Skeletal muscle satellite cell (primary cell): Measurements from ENCODE around the gene CHAF1B.
A peak's percentile ranks its signal among the peaks of the same experiment; 100 is the strongest.

ENCODE experiments used
- H3K27me3 ChIP-seq: 2 replicates; pipeline ENCODE4 v1.7.0; 2013; ENCODE audit warnings: low read length; ENCODE audit not compliant: control insufficient read depth, insufficient read depth
- H3K36me3 ChIP-seq: 2 replicates; pipeline ENCODE4 v1.7.0; 2013; ENCODE audit warnings: mild to moderate bottlenecking, control low read depth, low read length; ENCODE audit not compliant: insufficient read depth
- H3K4me1 ChIP-seq: 2 replicates; pipeline ENCODE4 v1.7.0; 2013; ENCODE audit warnings: low read length; ENCODE audit not compliant: control insufficient read depth, insufficient read depth
- H3K4me2 ChIP-seq: 2 replicates; pipeline ENCODE4 v1.7.0; 2013; ENCODE audit warnings: mild to moderate bottlenecking, low read length
- H3K4me3 ChIP-seq: 2 replicates; pipeline ENCODE4 v1.7.0; 2013; ENCODE audit warnings: low read length
- H3K9ac ChIP-seq: 2 replicates; pipeline ENCODE4 v1.7.0; 2013; ENCODE audit warnings: mild to moderate bottlenecking, low read depth, low read length, moderate library complexity
- H3K9me3 ChIP-seq: replicated peaks from 2 replicates; pipeline ENCODE4 v1.7.0; 2013; ENCODE audit warnings: mild to moderate bottlenecking, control low read depth, low read length

CHAF1B gene

GRCh38 chr21:36454093-36454531 lies 68.9 kb downstream of the CHAF1B start:
- no peaks in the 10 kb centered on the region for H3K9me3 ChIP-seq
- no peak overlapping the region for H3K9ac ChIP-seq
- peaks cover 19% of the 10 kb centered on the region for H3K4me1 ChIP-seq
- no peak overlapping the region for H3K4me2 ChIP-seq
- H3K36me3 ChIP-seq, result no peaks in the 10 kb centered on the region
- no peaks in the 10 kb centered on the region for H3K27me3 ChIP-seq
- no peak overlapping the region for H3K4me3 ChIP-seq

GRCh38 chr21:36454706-36455105 lies 69.5 kb downstream of the CHAF1B start:
- Histone ChIP-seq H3K9ac (no peak overlapping the region), H3K36me3 (no peaks in the 10 kb centered on the region), H3K9me3 (no peaks in the 10 kb centered on the region), H3K4me1 (peaks cover 19% of the 10 kb centered on the region), H3K4me3 (no peak overlapping the region), H3K4me2 (no peak overlapping the region), H3K27me3 (no peaks in the 10 kb centered on the region)

DNA sequence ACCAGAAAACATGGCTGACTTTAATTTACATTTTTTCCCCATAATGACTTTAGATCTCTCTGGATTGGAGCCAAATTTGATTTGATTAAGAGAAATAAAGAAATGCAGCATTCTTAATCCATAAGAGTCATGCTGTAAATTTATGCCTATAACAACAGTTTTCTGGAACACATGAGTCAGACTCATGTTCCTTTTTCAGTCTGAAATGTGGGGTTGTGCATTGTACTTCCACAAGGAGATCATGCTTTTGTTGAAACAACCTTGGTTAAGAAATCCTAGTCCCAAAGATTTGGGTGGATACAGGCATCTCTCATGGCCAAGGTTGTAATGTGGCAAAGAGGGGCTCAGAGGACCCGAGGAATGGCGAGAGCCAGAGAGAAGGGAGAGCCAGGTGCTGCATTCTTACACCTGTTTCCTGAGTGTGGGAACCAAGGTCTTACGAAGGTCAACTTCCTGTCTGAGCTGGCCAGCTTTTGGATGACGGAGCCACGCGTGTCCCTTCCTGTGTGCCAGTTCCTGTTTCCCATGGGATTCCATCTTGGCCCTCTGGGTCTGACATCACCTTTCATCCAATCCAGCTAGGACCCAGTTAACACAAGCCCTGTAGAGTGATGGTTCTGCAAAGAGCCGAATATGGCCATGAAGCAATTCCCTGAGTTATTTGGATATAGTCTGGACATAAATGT lies 71.7 kb downstream of the CHAF1B start:
- peak overlapping the region; percentile 12 for H3K4me2 ChIP-seq
- no peaks in the 10 kb centered on the region for H3K9me3 ChIP-seq
- no peak overlapping the region for H3K9ac ChIP-seq
- H3K27me3 ChIP-seq, result no peaks in the 10 kb centered on the region
- H3K4me1 ChIP-seq, result peaks cover 15% of the 10 kb centered on the region
- H3K4me3 ChIP-seq, result no peak overlapping the region
- H3K36me3 ChIP-seq, result no peaks in the 10 kb centered on the region

- H3K36me3 ChIP-seq, result no peaks in the 10 kb centered on the region
- H3K4me2 ChIP-seq, result no peak overlapping the region
These were observed 73.9 kb downstream of the CHAF1B start for GRCh38 chr21:36459098-36459497.

GRCh38 chr21:36460866-36461265 lies 75.7 kb downstream of the CHAF1B start:
- H3K9ac ChIP-seq, result no peak overlapping the region
- no peak overlapping the region for H3K4me2 ChIP-seq
- H3K9me3 ChIP-seq, result no peaks in the 10 kb centered on the region
- H3K27me3 ChIP-seq, result no peaks in the 10 kb centered on the region
- no peak overlapping the region for H3K4me3 ChIP-seq
- H3K36me3 ChIP-seq, result no peaks in the 10 kb centered on the region
- peaks cover 11% of the 10 kb centered on the region for H3K4me1 ChIP-seq

More at GRCh38 chr21:36459098-36459497, 73.9 kb downstream of the CHAF1B start:
- H3K4me1 ChIP-seq, result peaks cover 15% of the 10 kb centered on the region
- no peak overlapping the region for H3K9ac ChIP-seq
- no peak overlapping the region for H3K4me3 ChIP-seq
- H3K27me3 ChIP-seq, result no peaks in the 10 kb centered on the region
- H3K9me3 ChIP-seq, result no peaks in the 10 kb centered on the region

- H3K4me1 ChIP-seq, result peaks cover 9% of the 10 kb centered on the region
- H3K27me3 ChIP-seq, result no peaks in the 10 kb centered on the region
- no peak overlapping the region for H3K4me3 ChIP-seq
- H3K9ac ChIP-seq, result no peak overlapping the region
- no peaks in the 10 kb centered on the region for H3K36me3 ChIP-seq
- H3K9me3 ChIP-seq, result no peaks in the 10 kb centered on the region
- H3K4me2 ChIP-seq, result no peak overlapping the region
These were observed 76.2 kb downstream of the CHAF1B start for GRCh38 chr21:36461277-36461917.

GRCh38 chr21:36461918-36462486 lies 76.8 kb downstream of the CHAF1B start:
- H3K27me3 ChIP-seq, result no peaks in the 10 kb centered on the region

DNA sequence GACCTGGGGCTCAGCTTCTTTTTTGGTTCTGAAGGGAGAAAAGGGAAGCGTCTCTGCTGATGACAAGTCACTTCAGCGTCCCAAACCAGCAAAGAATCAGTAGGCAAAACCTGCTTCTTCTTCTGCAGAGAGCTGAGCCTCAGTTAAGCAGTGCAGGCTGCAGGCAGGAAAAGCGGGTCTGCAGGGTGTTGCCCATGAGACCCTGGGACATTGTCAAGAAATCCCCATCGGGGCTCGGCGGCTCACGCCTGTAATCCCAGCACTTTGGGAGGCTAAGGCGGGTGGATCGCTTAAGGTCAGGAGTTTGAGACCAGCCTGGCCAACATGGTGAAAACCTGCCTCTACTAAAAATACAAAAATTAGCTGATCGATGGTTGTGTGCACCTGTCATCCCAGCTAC lies 78.0 kb downstream of the CHAF1B start:
- H3K27me3 ChIP-seq, result no peaks in the 10 kb centered on the region
- no peaks in the 10 kb centered on the region for H3K36me3 ChIP-seq
- no peaks in the 10 kb centered on the region for H3K9me3 ChIP-seq
- no peak overlapping the region for H3K4me2 ChIP-seq
- H3K4me1 ChIP-seq, result no peaks in the 10 kb centered on the region
- H3K4me3 ChIP-seq, result no peak overlapping the region
- H3K9ac ChIP-seq, result no peak overlapping the region

More at GRCh38 chr21:36461918-36462486, 76.8 kb downstream of the CHAF1B start:
- no peaks in the 10 kb centered on the region for H3K36me3 ChIP-seq
- no peaks in the 10 kb centered on the region for H3K9me3 ChIP-seq
- peaks cover 3% of the 10 kb centered on the region for H3K4me1 ChIP-seq
- no peak overlapping the region for H3K4me3 ChIP-seq
- no peak overlapping the region for H3K9ac ChIP-seq
- H3K4me2 ChIP-seq, result no peak overlapping the region

- Histone ChIP-seq H3K4me1 (no peaks in the 10 kb centered on the region), H3K9me3 (no peaks in the 10 kb centered on the region), H3K36me3 (no peaks in the 10 kb centered on the region), H3K4me2 (no peak overlapping the region), H3K27me3 (no peaks in the 10 kb centered on the region), H3K4me3 (no peak overlapping the region), H3K9ac (no peak overlapping the region)
These were observed 78.8 kb downstream of the CHAF1B start for GRCh38 chr21:36463991-36464390.

GRCh38 chr21:36464590-36464989 lies 79.4 kb downstream of the CHAF1B start:
- H3K27me3 ChIP-seq, result no peaks in the 10 kb centered on the region
- H3K9ac ChIP-seq, result no peak overlapping the region
- H3K4me3 ChIP-seq, result no peak overlapping the region
- H3K9me3 ChIP-seq, result no peaks in the 10 kb centered on the region
- H3K36me3 ChIP-seq, result no peaks in the 10 kb centered on the region
- no peak overlapping the region for H3K4me2 ChIP-seq
- H3K4me1 ChIP-seq, result no peaks in the 10 kb centered on the region

- Histone ChIP-seq H3K4me3 (no peak overlapping the region), H3K4me1 (no peaks in the 10 kb centered on the region), H3K9ac (no peak overlapping the region), H3K9me3 (no peaks in the 10 kb centered on the region), H3K36me3 (no peaks in the 10 kb centered on the region), H3K27me3 (no peaks in the 10 kb centered on the region), H3K4me2 (no peak overlapping the region)
These were observed 80.3 kb downstream of the CHAF1B start for GRCh38 chr21:36465478-36465877.
